TTC549 (cell line): ENCODE measurements around the gene PCDHGA12.
"Not testable (repeated sequence)": the region's sequence is repeated elsewhere in the genome, so short reads cannot be mapped to it uniquely, and the experiment has no call there.

ENCODE experiments used
- FAIRE-seq: peaks from 2 replicates; lab custom pipeline; 2012; peaks lifted over from hg19 to GRCh38; lab: Jason Lieb, UNC

Gene PCDHGA12

DNA sequence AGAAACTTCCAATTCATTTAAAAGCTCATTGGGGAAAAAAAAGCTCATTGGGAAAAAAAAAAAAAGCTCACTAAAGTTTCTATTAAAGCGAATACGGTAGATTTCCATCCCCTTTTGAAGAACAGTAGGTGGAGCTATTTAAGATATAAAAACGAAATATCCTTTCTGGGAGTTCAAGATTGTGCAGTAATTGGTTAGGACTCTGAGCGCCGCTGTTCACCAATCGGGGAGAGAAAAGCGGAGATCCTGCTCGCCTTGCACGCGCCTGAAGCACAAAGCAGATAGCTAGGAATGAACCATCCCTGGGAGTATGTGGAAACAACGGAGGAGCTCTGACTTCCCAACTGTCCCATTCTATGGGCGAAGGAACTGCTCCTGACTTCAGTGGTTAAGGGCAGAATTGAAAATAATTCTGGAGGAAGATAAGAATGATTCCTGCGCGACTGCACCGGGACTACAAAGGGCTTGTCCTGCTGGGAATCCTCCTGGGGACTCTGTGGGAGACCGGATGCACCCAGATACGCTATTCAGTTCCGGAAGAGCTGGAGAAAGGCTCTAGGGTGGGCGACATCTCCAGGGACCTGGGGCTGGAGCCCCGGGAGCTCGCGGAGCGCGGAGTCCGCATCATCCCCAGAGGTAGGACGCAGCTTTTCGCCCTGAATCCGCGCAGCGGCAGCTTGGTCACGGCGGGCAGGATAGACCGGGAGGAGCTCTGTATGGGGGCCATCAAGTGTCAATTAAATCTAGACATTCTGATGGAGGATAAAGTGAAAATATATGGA lies at the start of gene PCDHGA12:
Gene PCDHGA12 (plus strand): TSS at position 176 of the 782 bp plus-strand sequence. CDS start 253 bp downstream, at position 429.
- no peak for FAIRE-seq

DNA sequence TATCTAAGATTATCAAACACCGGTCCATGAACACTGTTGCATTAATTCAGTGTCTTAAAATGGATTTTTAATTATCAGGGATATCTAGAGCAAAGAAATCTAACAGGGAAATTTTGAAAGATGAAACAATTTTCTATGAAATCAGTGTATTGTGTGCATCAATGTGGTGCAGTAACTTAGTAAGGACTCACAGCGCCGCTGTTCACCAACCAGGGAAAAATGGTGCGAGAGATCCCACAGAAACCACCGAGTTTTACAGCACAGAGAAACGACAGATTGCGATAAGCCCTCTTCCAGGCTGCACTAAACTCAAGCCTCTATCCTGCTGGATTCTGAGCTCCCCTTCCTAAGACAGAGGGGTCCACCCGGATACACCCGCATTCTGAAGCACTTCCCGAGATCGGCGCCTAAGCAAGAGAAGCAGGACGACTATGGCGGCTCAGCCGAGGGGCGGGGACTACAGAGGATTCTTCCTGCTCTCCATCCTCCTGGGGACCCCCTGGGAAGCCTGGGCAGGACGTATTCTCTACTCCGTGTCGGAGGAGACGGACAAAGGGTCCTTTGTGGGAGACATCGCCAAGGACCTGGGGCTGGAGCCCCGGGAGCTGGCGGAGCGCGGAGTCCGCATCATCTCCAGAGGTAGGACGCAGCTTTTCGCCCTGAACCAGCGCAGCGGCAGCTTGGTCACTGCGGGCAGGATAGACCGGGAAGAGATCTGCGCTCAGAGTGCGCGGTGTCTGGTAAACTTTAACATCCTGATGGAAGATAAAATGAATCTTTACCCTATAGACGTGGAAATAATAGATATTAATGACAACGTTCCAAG lies 47.6 kb upstream of the PCDHGA12 start, which contains the start of gene PCDHGA7:
Gene PCDHGA7 (plus strand): TSS at position 274 of the 826 bp plus-strand sequence. CDS start 158 bp downstream, at position 432.
- FAIRE-seq = no peak

DNA sequence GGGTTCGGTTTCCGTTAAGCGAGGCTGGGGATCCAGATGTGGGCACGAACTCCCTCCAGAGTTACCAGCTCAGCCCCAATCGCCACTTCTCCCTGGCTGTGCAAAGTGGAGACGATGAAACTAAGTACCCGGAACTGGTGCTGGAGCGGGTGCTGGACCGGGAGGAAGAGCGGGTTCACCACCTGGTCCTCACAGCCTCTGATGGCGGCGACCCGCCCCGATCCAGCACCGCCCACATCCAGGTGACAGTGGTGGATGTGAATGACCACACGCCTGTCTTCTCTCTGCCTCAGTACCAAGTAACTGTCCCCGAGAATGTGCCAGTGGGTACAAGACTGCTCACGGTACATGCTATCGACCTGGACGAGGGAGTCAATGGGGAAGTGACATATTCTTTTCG lies 47.0 kb upstream of the PCDHGA12 start:
- no peak for FAIRE-seq

DNA sequence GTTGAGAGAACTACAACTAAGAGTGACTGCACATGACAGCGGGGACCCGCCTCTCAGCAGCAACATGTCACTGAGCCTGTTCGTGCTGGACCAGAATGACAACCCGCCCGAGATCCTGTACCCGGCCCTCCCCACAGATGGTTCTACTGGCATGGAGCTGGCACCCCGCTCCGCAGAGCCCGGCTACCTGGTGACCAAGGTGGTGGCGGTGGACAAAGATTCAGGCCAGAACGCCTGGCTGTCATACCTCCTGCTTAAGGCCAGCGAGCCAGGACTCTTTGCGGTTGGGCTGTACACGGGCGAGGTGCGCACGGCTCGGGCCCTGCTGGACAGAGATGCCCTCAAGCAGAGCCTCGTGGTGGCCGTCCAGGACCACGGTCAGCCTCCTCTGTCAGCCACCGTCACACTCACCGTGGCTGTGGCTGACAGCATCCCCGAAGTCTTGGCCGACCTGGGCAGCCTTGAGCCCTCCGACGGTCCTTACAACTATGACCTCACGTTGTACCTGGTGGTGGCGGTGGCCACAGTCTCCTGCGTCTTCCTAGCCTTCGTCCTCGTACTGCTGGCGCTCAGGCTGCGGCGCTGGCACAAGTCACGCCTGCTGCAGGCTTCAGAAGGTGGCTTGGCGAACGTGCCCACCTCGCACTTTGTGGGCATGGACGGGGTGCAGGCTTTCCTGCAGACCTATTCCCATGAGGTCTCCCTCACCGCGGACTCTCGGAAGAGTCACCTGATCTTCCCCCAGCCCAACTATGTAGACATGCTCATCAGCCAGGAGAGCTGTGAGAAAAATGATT lies 45.6 kb upstream of the PCDHGA12 start:
- no peak for FAIRE-seq

DNA sequence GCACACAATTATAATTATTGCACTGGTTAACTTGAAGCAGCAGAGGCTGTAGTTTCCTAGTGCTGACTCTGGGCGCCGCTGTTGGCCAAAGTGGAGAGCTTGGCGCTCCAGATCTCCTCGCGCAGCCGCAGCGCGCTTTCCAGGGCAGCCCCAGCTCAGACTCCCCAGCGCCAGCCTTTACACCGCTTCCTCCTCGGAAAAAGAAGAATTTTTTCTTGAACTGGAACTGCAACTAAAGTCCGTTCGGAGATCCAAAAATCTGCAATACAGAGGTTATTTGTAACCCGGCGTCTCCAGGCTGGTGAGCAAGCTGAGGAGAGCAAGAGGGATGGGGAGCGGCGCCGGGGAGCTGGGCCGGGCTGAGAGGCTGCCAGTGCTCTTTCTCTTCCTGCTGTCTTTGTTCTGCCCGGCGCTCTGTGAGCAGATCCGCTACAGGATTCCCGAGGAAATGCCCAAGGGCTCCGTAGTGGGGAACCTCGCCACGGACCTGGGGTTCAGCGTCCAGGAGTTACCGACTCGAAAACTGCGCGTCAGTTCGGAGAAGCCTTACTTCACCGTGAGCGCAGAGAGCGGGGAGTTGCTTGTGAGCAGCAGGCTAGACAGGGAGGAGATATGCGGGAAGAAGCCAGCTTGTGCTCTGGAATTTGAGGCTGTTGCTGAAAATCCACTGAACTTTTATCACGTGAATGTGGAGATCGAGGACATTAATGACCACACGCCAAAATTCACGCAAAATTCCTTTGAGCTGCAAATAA lies 42.6 kb upstream of the PCDHGA12 start, which contains the start of gene PCDHGB4:
Gene PCDHGB4 (plus strand): TSS at position 142 of the 755 bp plus-strand sequence. CDS start 187 bp downstream, at position 329.
- not testable (repeated sequence) for FAIRE-seq

DNA sequence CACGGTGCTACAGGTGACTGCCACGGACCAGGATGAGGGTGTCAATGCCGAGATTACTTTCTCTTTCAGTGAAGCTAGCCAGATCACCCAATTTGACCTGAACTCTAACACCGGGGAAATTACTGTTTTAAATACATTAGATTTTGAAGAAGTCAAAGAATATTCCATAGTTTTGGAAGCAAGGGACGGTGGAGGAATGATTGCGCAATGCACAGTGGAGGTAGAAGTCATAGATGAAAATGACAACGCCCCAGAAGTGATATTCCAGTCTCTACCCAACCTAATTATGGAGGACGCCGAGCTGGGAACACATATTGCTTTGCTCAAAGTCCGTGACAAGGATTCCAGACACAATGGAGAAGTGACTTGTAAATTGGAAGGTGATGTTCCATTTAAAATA lies 41.6 kb upstream of the PCDHGA12 start:
- FAIRE-seq = no peak

- FAIRE-seq = no peak
Measured at GRCh38 chr5:141389153-141390042, 40.9 kb upstream of the PCDHGA12 start.

- no peak for FAIRE-seq
Measured at GRCh38 chr5:141392429-141393198, 37.7 kb upstream of the PCDHGA12 start, which contains the start of gene PCDHGA8. Gene PCDHGA8 (plus strand): TSS chr5:141392633. CDS start chr5:141392814, 181 bp downstream.

GRCh38 chr5:141393267-141393666 lies 37.0 kb upstream of the PCDHGA12 start:
- FAIRE-seq = no peak

DNA sequence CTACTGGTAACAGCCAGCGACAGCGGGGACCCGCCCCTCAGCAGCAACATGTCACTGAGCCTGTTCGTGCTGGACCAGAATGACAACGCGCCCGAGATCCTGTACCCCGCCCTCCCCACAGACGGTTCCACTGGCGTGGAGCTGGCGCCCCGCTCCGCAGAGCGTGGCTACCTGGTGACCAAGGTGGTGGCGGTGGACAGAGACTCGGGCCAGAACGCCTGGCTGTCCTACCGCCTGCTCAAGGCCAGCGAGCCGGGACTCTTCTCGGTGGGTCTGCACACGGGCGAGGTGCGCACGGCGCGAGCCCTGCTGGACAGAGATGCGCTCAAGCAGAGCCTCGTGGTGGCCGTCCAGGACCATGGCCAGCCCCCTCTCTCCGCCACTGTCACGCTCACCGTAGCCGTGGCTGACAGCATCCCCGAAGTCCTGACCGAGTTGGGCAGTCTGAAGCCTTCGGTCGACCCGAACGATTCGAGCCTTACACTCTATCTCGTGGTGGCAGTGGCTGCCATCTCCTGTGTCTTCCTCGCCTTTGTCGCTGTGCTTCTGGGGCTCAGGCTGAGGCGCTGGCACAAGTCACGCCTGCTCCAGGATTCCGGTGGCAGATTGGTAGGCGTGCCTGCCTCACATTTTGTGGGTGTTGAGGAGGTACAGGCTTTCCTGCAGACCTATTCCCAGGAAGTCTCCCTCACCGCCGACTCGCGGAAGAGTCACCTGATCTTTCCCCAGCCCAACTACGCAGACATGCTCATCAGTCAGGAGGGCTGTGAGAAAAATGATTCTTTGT lies 35.7 kb upstream of the PCDHGA12 start:
- not testable (repeated sequence) for FAIRE-seq

- FAIRE-seq = not testable (repeated sequence)
Measured at GRCh38 chr5:141397756-141398551, 32.4 kb upstream of the PCDHGA12 start, which contains the start of gene PCDHGB5. Gene PCDHGB5 (plus strand): TSS chr5:141397947. CDS start chr5:141398128, 181 bp downstream.

DNA sequence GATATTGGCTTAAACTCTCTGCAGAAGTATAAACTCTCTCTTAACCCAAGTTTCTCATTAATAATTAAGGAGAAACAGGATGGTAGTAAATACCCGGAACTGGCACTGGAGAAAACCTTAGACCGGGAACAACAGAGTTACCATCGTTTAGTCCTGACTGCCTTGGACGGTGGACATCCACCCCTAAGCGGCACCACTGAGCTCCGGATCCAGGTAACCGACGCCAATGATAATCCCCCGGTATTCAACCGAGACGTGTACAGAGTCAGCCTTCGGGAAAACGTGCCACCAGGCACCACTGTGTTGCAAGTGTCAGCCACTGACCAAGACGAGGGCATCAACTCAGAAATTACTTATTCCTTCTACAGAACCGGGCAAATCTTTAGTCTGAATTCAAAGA lies 31.7 kb upstream of the PCDHGA12 start:
- FAIRE-seq = no peak

GRCh38 chr5:141399555-141400258 lies 30.6 kb upstream of the PCDHGA12 start:
- FAIRE-seq = no peak

DNA sequence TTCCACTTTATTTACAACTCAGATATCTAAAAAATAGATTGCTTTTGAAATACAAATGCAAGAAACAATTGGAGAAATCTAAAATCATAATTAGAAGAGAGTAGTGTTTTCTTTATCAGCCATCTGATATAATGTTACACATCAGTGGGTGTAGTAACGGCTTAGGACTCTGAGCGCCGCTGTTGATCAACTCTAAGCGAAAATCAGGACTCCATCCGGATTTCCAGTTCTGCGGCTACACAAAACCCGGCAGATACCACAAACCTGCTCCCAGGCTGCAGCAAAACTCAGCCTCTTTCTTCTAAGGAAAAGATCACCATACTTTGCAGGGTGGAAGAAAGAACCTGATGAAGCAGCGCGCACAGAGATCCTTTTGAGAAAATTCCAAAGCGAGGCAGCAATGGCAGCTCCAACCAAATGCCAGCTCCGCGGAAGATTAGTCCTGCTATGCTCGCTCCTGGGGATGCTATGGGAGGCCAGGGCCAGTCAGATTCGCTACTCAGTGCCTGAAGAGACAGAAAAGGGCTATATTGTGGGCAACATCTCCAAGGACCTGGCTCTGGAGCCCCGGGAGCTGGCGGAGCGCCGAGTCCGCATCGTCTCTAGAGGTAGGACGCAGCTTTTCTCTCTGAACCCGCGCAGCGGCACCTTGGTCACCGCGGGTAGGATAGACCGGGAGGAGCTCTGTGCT lies 27.6 kb upstream of the PCDHGA12 start, which contains the start of gene PCDHGA9:
Gene PCDHGA9 (plus strand): TSS at position 226 of the 691 bp plus-strand sequence. CDS start 175 bp downstream, at position 401.
- no peak for FAIRE-seq

DNA sequence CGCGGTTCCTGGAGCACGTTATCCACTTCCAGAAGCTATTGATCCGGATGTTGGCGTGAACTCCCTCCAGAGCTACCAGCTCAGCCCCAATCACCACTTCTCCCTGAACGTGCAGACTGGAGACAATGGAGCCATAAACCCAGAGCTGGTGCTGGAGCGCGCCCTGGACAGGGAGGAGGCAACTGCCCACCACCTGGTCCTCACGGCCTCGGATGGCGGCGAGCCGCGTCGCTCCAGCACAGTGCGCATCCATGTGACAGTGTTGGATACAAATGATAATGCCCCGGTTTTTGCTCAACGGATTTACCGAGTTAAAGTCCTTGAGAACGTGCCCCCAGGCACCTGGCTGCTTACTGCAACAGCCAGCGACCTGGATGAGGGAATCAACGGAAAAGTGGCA lies 26.9 kb upstream of the PCDHGA12 start:
- no peak for FAIRE-seq
